IMR-90 (cell line): Measurements from ENCODE around the gene CCDC97. TPM values are rescaled to one million over a fixed set of nuclear protein-coding genes. Genes with fewer than 3 reads are reported as not detected.

ENCODE experiments used
- ATAC-seq: fragments of 200-7000 bp; cut with Tn5 transposase; 2 replicates; pipeline ENCODE4 v1.9.1; 2020; ENCODE audit warnings: low read depth, mild to moderate bottlenecking, moderate library complexity
- BruUV-seq: library from RNA; stranded (reverse); fragments of 400-500 nt; replicated peaks from 2 replicates; lab custom pipeline; 2021; lab: Mats Ljungman, UMichigan
- CTCF ChIA-PET: fragments of 300-600 bp; formaldehyde crosslinking; extraction: SDS; loops from one replicate; lab custom pipeline; 2021; ENCODE audit warnings: antibody characterized with exemption; lab: Yijun Ruan, JAX
- POLR2A ChIA-PET: fragments of 300-600 bp; sonication (Branson Sonifier 250); formaldehyde crosslinking; loops from one replicate; lab custom pipeline; 2022; ENCODE audit warnings: antibody characterized with exemption; ENCODE audit not compliant: unreplicated experiment; lab: Charles Lee
- DNase-seq: peaks from one replicate; pipeline ENCODE4 v3.0.0; 2013
- H2AFZ ChIP-seq: replicated peaks from 2 replicates; pipeline ENCODE3; 2013; ENCODE audit warnings: low read length, mild to moderate bottlenecking; ENCODE audit not compliant: poor library complexity
- H2AK5ac ChIP-seq: 2 replicates; pipeline ENCODE4 v1.6.1; 2013; ENCODE audit warnings: low read depth, low read length, inconsistent platforms
- H2AK9ac ChIP-seq: replicated peaks from 2 replicates; pipeline ENCODE3; 2013; ENCODE audit warnings: mild to moderate bottlenecking, low read depth, low read length, moderate library complexity; ENCODE audit not compliant: poor library complexity
- H2BK120ac ChIP-seq: 2 replicates; pipeline ENCODE4 v1.6.1; 2013; ENCODE audit warnings: low read depth, low read length, inconsistent platforms
- H2BK15ac ChIP-seq: 3 replicates; pipeline ENCODE4 v1.6.1; 2013; ENCODE audit warnings: low read depth, low read length, inconsistent platforms
- H2BK20ac ChIP-seq: 2 replicates; pipeline ENCODE4 v1.6.1; 2013; ENCODE audit warnings: low read depth, mild to moderate bottlenecking, inconsistent platforms, low read length, moderate library complexity
- H2BK5ac ChIP-seq: 2 replicates; pipeline ENCODE4 v1.6.1; 2013; ENCODE audit warnings: mild to moderate bottlenecking, low read depth, low read length, inconsistent platforms; ENCODE audit not compliant: poor library complexity, severe bottlenecking
- H3K14ac ChIP-seq: replicated peaks from 2 replicates; pipeline ENCODE4 v1.6.1; 2013; ENCODE audit warnings: low read depth, low read length, inconsistent platforms
- H3K18ac ChIP-seq: 2 replicates; pipeline ENCODE4 v1.6.1; 2013; ENCODE audit warnings: low read depth, low read length, control low read depth
- H3K23ac ChIP-seq: 2 replicates; pipeline ENCODE4 v1.6.1; 2013; ENCODE audit warnings: low read depth, low read length, inconsistent platforms
- H3K27ac ChIP-seq: 2 replicates; pipeline ENCODE4 v1.5.1; 2013; ENCODE audit warnings: mild to moderate bottlenecking, control low read depth, low read length; ENCODE audit not compliant: insufficient read depth
- H3K27me3 ChIP-seq: 2 replicates; pipeline ENCODE4 v1.6.1; 2013; ENCODE audit warnings: low read length; ENCODE audit not compliant: control insufficient read depth, insufficient read depth
- H3K36me3 ChIP-seq: 2 replicates; pipeline ENCODE4 v1.6.1; 2013; ENCODE audit warnings: low read length, mixed read lengths; ENCODE audit not compliant: control insufficient read depth, insufficient read depth
- H3K4ac ChIP-seq: 2 replicates; pipeline ENCODE4 v1.6.1; 2013; ENCODE audit warnings: low read depth, low read length, inconsistent platforms
- H3K4me1 ChIP-seq: 2 replicates; pipeline ENCODE4 v1.6.1; 2013; ENCODE audit warnings: low read length, mixed read lengths; ENCODE audit not compliant: control insufficient read depth, insufficient read depth
- H3K4me2 ChIP-seq: 2 replicates; pipeline ENCODE4 v1.6.1; 2013; ENCODE audit warnings: low read depth, mild to moderate bottlenecking, control low read depth, low read length, moderate library complexity
- H3K4me3 ChIP-seq: 2 replicates; pipeline ENCODE4 v1.5.1; 2013; ENCODE audit warnings: low read depth, mild to moderate bottlenecking, control low read depth, low read length, moderate library complexity; ENCODE audit not compliant: insufficient read depth
- H3K56ac ChIP-seq: 2 replicates; pipeline ENCODE4 v1.6.1; 2013; ENCODE audit warnings: low read length, inconsistent platforms; ENCODE audit not compliant: insufficient read depth; ENCODE audit errors: extremely low read depth
- H3K79me1 ChIP-seq, 2 experiments: 2 replicates each; pipeline ENCODE4 v1.6.1; 2013; ENCODE audit warnings: low read length in 2 of 2, inconsistent platforms in 1 of 2, low read depth in 1 of 2
- H3K9ac ChIP-seq: 2 replicates; pipeline ENCODE4 v1.6.1; 2013; ENCODE audit warnings: low read depth, low read length, control low read depth
- H3K9me1 ChIP-seq: 2 replicates; pipeline ENCODE4 v1.6.1; 2013; ENCODE audit warnings: low read length, inconsistent platforms; ENCODE audit not compliant: insufficient read depth
- H3K9me3 ChIP-seq: 2 replicates; pipeline ENCODE4 v1.6.1; 2013; ENCODE audit warnings: low read length; ENCODE audit not compliant: control insufficient read depth, insufficient read depth
- H4K20me1 ChIP-seq: 2 replicates; pipeline ENCODE4 v1.6.1; 2013; ENCODE audit warnings: low read length, inconsistent platforms; ENCODE audit not compliant: insufficient read depth
- H4K5ac ChIP-seq: 2 replicates; pipeline ENCODE4 v1.6.1; 2013; ENCODE audit warnings: mild to moderate bottlenecking, low read depth, low read length, control low read depth
- H4K8ac ChIP-seq, 2 experiments: 2 replicates each; pipeline ENCODE4 v1.6.1; 2013; ENCODE audit warnings: low read depth in 2 of 2, low read length in 2 of 2, control low read depth in 1 of 2, inconsistent platforms in 1 of 2
- H4K91ac ChIP-seq: 2 replicates; pipeline ENCODE4 v1.6.1; 2013; ENCODE audit warnings: low read depth, low read length, inconsistent platforms; ENCODE audit not compliant: insufficient read depth
- BHLHE40 ChIP-seq: fragments of 150-350 bp; IDR thresholded peaks from 2 replicates; pipeline ENCODE4 v1.6.1; 2016; ENCODE audit warnings: mild to moderate bottlenecking, low read depth, low read length
- CHD1 ChIP-seq: IDR thresholded peaks from 2 replicates; pipeline ENCODE4 v1.6.1; 2012; ENCODE audit warnings: low read depth, low read length, improper control_type of control experiment
- ELK1 ChIP-seq: fragments of 150-350 bp; IDR thresholded peaks from 2 replicates; pipeline ENCODE4 v1.6.1; 2016; ENCODE audit warnings: low read depth, mild to moderate bottlenecking, low read length, moderate library complexity, borderline replicate concordance
- FOS ChIP-seq: fragments of 150-350 bp; IDR thresholded peaks from 2 replicates; pipeline ENCODE4 v1.6.1; 2016; ENCODE audit warnings: low read depth, low read length
- MAFK ChIP-seq: IDR thresholded peaks from 2 replicates; pipeline ENCODE4 v1.6.1; 2012; ENCODE audit warnings: low read depth, low read length, improper control_type of control experiment
- MAZ ChIP-seq: IDR thresholded peaks from 2 replicates; pipeline ENCODE4 v1.6.1; 2012; ENCODE audit warnings: low read depth, mild to moderate bottlenecking, low read length, improper control_type of control experiment, moderate library complexity, borderline replicate concordance
- MXI1 ChIP-seq: IDR thresholded peaks from 2 replicates; pipeline ENCODE4 v1.6.1; 2012; ENCODE audit warnings: low read depth, mild to moderate bottlenecking, low read length, moderate library complexity, borderline replicate concordance
- NFE2L2 ChIP-seq: fragments of 150-350 bp; IDR thresholded peaks from 2 replicates; pipeline ENCODE4 v1.6.1; 2016; ENCODE audit warnings: low read depth, mild to moderate bottlenecking, low read length
- POLR2A ChIP-seq: IDR thresholded peaks from 2 replicates; pipeline ENCODE4 v1.6.1; 2012; ENCODE audit warnings: mild to moderate bottlenecking, low read depth, low read length
- RAD21 ChIP-seq: IDR thresholded peaks from 2 replicates; pipeline ENCODE4 v1.6.1; 2012; ENCODE audit warnings: low read length, improper control_type of control experiment
- RFX5 ChIP-seq: IDR thresholded peaks from 2 replicates; pipeline ENCODE4 v1.8.0; 2012; ENCODE audit warnings: low read depth, mild to moderate bottlenecking, low read length, moderate library complexity
- USF2 ChIP-seq: fragments of 150-350 bp; IDR thresholded peaks from 2 replicates; pipeline ENCODE4 v1.6.1; 2017; ENCODE audit warnings: mild to moderate bottlenecking, antibody characterized with exemption, low read length, low read depth
- WGBS, 2 experiments: methylation state at CpG; one replicate each; pipeline versions ENCODE4 v1.1.5 to v1.1.7; 2013; ENCODE audit warnings: missing lambda C conversion rate in 2 of 2; ENCODE audit not compliant: insufficient read length in 1 of 2; ENCODE audit errors: extremely low coverage in 2 of 2; 5-methylcytosine and 5-hydroxymethylcytosine counted together
- dilution Hi-C: fragments of 300-500 bp; cut with HindIII; formaldehyde crosslinking; loops from one replicate; pipeline ENCODE4 v1.14.3; 2018; ENCODE audit warnings: low sequenced_read_pairs; ENCODE audit not compliant: unreplicated experiment
- in situ Hi-C: fragments of 300-500 bp; cut with MboI; formaldehyde crosslinking; loops from 3 replicates; pipeline ENCODE4 v1.14.3; 2019; ENCODE audit warnings: low sequenced_read_pairs, inconsistent platforms, mixed read lengths
- intact Hi-C: fragments of 100-400 bp; cut with micrococcal nuclease; formaldehyde crosslinking; loops from 2 replicates; pipeline ENCODE4 v1.10.0; 2022
- polyA plus RNA-seq, 3 experiments: library from polyadenylated mRNA; depleted of rRNA; stranded (reverse); fragments of >200 nt; gene quantifications; 2 replicates each; pipeline ENCODE4 v1.2.3, GENCODE V29; 2012; ENCODE audit warnings: low replicate concordance in 1 of 3
- total RNA-seq: library from RNA; depleted of rRNA; stranded (reverse); fragments of >200 nt; gene quantifications from 2 replicates; pipeline ENCODE4 v1.2.3, GENCODE V29; 2012
- TF ChIP-seq, protein P1 (sequence below): conservative IDR thresholded peaks from 2 replicates; pipeline ENCODE4 v1.5.1; 2012; ENCODE audit warnings: mild to moderate bottlenecking, low read depth, low read length, improper control_type of control experiment

The CCDC97 gene
- total and polyA plus RNA-seq, 2 of the 4 experiments (the other 2 are of a cell fraction), result 4.1 to 11.0 TPM

- Histone ChIP-seq H2BK20ac (no peak within 1 kb of the TSS; the same call in 1 of the 2 replicates), H2AFZ (peak within 1 kb of the TSS; percentile 91), H3K9me3 (no peaks in the 10 kb centered on the region), H3K4ac (peak within 1 kb of the TSS; percentile 95), H3K9ac (peak within 1 kb of the TSS; percentile 90), H3K18ac (peak within 1 kb of the TSS; percentile 58), H3K14ac (peak within 1 kb of the TSS; percentile 87), H3K9me1 (no peaks in the 10 kb centered on the region), H3K79me1 (peaks cover 14 to 47% of the 10 kb centered on the region in 2 experiments; a peak in 3 of 4 replicates), H4K8ac (peak within 1 kb of the TSS; percentile 49 to 87; a peak in 2 of 4 replicates), H2BK15ac (peak within 1 kb of the TSS; percentile 60; the same call in 1 of the 3 replicates), H3K4me3 (peak within 1 kb of the TSS; percentile 76), H3K27me3 (no peaks in the 10 kb centered on the region), H2AK9ac (peak within 1 kb of the TSS; percentile 98), H4K20me1 (peaks cover 44% of the 10 kb centered on the region), H4K5ac (peak within 1 kb of the TSS; percentile 47; the same call in 1 of the 2 replicates), H3K36me3 (no peaks in the 10 kb centered on the region), H3K27ac (peak within 1 kb of the TSS; percentile 73), H3K23ac (peak within 1 kb of the TSS; percentile 94; the same call in 1 of the 2 replicates), H2AK5ac (peak within 1 kb of the TSS; percentile 86), H2BK120ac (peak within 1 kb of the TSS; percentile 71), H2BK5ac (peak within 1 kb of the TSS; percentile 48), H3K4me2 (peak within 1 kb of the TSS; percentile 98), H3K56ac (peak within 1 kb of the TSS; percentile 72), H3K4me1 (no peaks in the 10 kb centered on the region), H4K91ac (peak within 1 kb of the TSS; percentile 71)
- TSS peak; percentile 97 for BruUV-seq
- in situ Hi-C loops, result no loop called here
- dilution Hi-C loops, result no loop called here
- ChIA-PET CTCF (interaction anchor here (1.0 kb wide), 1 partner anchor 11 kb away, joined by 3 read pairs; no protein-coding TSS in a partner anchor), POLR2A (interaction anchor here (1.3 kb wide), 1 partner anchor 10 kb away, joined by 5 read pairs; the partner anchor contains the start of gene B9D2)
- peak; percentile 78 for ATAC-seq
- WGBS, 2 experiments, result 1% methylated on average over 23 of the region's 78 CpGs; no CpG with 5 or more reads in 1 of the 2 experiments
- intact Hi-C loops, result loop anchor here (1.0 to 5.0 kb wide), 3 partner anchors 44 to 149 kb away; partner anchors contain the start of genes BCKDHA, EXOSC5 and HNRNPUL1
- peak; percentile 87 for DNase-seq
- TF ChIP-seq NFE2L2, result no peak
- TF ChIP-seq USF2, result no peak
- no peak for TF ChIP-seq MXI1
- TF ChIP-seq RAD21, result peak; percentile 52
- TF ChIP-seq, protein P1, sequence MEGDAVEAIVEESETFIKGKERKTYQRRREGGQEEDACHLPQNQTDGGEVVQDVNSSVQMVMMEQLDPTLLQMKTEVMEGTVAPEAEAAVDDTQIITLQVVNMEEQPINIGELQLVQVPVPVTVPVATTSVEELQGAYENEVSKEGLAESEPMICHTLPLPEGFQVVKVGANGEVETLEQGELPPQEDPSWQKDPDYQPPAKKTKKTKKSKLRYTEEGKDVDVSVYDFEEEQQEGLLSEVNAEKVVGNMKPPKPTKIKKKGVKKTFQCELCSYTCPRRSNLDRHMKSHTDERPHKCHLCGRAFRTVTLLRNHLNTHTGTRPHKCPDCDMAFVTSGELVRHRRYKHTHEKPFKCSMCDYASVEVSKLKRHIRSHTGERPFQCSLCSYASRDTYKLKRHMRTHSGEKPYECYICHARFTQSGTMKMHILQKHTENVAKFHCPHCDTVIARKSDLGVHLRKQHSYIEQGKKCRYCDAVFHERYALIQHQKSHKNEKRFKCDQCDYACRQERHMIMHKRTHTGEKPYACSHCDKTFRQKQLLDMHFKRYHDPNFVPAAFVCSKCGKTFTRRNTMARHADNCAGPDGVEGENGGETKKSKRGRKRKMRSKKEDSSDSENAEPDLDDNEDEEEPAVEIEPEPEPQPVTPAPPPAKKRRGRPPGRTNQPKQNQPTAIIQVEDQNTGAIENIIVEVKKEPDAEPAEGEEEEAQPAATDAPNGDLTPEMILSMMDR, result peak; percentile 89
- TF ChIP-seq BHLHE40, result no peak
- TF ChIP-seq MAZ, result peak; percentile 82
- no peak for TF ChIP-seq FOS
- TF ChIP-seq ELK1, result no peak
- peak; percentile 53; the same call in 1 of the 2 replicates for TF ChIP-seq CHD1
- TF ChIP-seq MAFK, result no peak
- peak; percentile 85 for TF ChIP-seq POLR2A
- no peak for TF ChIP-seq RFX5
Observed at GRCh38 chr19:41353466-41354342, 43.7 kb downstream of the CCDC97 start, which contains the start of gene TGFB1. TGFB1 (minus strand) TSS chr19:41353922; CDS start chr19:41353044, 878 bp downstream.
